ENCODE data around the gene ALOX15B. TPM values are rescaled to one million over a fixed set of nuclear protein-coding genes. Genes with fewer than 3 reads are reported as not detected.

Gene ALOX15B
- total and polyA plus RNA-seq, 2 donors from 2014 or later: 0.15 to 8.0 TPM

GRCh38 chr17:8031950-8032349, 6.9 kb upstream of the ALOX15B start:
- no peak overlapping the region for H3K9ac ChIP-seq (ENCODE audit: low read length in 3 of 3)
- no peak for DNase-seq
- TF ChIP-seq CTCF (IDR thresholded peaks at IDR 0.05; ENCODE audit: borderline replicate concordance, extremely low read depth, insufficient read depth): no peak
- no peaks in the 10 kb centered on the region for H3K27me3 ChIP-seq (ENCODE audit: control insufficient read depth, insufficient read depth, low read length)
- H3K36me3 ChIP-seq (ENCODE audit: control insufficient read depth in 2 of 3, insufficient read depth in 3 of 3, low read length in 3 of 3): no peaks in the 10 kb centered on the region
- H3K4me1 ChIP-seq (ENCODE audit: control insufficient read depth in 2 of 3, insufficient read depth in 2 of 3, low read depth in 1 of 3, low read length in 3 of 3): no peaks in the 10 kb centered on the region
- no peak overlapping the region for H3K4me3 ChIP-seq (ENCODE audit: low read length in 3 of 3)
- no peak overlapping the region for H3K27ac ChIP-seq (ENCODE audit: low read depth in 2 of 2, low read length in 2 of 2)
- intact Hi-C loops (cut with DNase I): no loop called here
- no peaks in the 10 kb centered on the region for H3K9me3 ChIP-seq (ENCODE audit: control insufficient read depth in 2 of 3, insufficient read depth in 1 of 3, low read length in 3 of 3)
- FAIRE-seq: no peak

GRCh38 chr17:8032442-8032841, 6.4 kb upstream of the ALOX15B start:
- FAIRE-seq: no peak
- DNase-seq: no peak
- Histone ChIP-seq H3K36me3 (ENCODE audit: control insufficient read depth in 2 of 3, insufficient read depth in 3 of 3, low read length in 3 of 3) (no peaks in the 10 kb centered on the region), H3K27ac (ENCODE audit: low read depth in 2 of 2, low read length in 2 of 2) (no peak overlapping the region), H3K4me3 (ENCODE audit: low read length in 3 of 3) (no peak overlapping the region), H3K9me3 (ENCODE audit: control insufficient read depth in 2 of 3, insufficient read depth in 1 of 3, low read length in 3 of 3) (no peaks in the 10 kb centered on the region), H3K4me1 (ENCODE audit: control insufficient read depth in 2 of 3, insufficient read depth in 2 of 3, low read depth in 1 of 3, low read length in 3 of 3) (no peaks in the 10 kb centered on the region), H3K9ac (ENCODE audit: low read length in 3 of 3) (no peak overlapping the region), H3K27me3 (ENCODE audit: control insufficient read depth, insufficient read depth, low read length) (no peaks in the 10 kb centered on the region)
- no peak for TF ChIP-seq CTCF (IDR thresholded peaks at IDR 0.05; ENCODE audit: borderline replicate concordance, extremely low read depth, insufficient read depth)
- intact Hi-C loops (cut with DNase I): no loop called here

GRCh38 chr17:8039611-8040168, 831 bp downstream of the ALOX15B start:
- DNase-seq (no peak), FAIRE-seq (no peak)
- Histone ChIP-seq H3K27ac (ENCODE audit: low read depth in 2 of 2, low read length in 2 of 2) (no peak overlapping the region), H3K9ac (ENCODE audit: low read length in 3 of 3) (no peak overlapping the region), H3K27me3 (ENCODE audit: control insufficient read depth, insufficient read depth, low read length) (no peaks in the 10 kb centered on the region), H3K4me3 (ENCODE audit: low read length in 3 of 3) (no peak overlapping the region), H3K36me3 (ENCODE audit: control insufficient read depth in 2 of 3, insufficient read depth in 3 of 3, low read length in 3 of 3) (no peaks in the 10 kb centered on the region), H3K9me3 (ENCODE audit: control insufficient read depth in 2 of 3, insufficient read depth in 1 of 3, low read length in 3 of 3) (no peaks in the 10 kb centered on the region), H3K4me1 (ENCODE audit: control insufficient read depth in 2 of 3, insufficient read depth in 2 of 3, low read depth in 1 of 3, low read length in 3 of 3) (no peaks in the 10 kb centered on the region)
- intact Hi-C loops (cut with DNase I): no loop called here
- no peak for TF ChIP-seq CTCF (IDR thresholded peaks at IDR 0.05; ENCODE audit: borderline replicate concordance, extremely low read depth, insufficient read depth)
